ENCODE measurements around the gene NLGN2. TPM values are rescaled to one million over a fixed set of nuclear protein-coding genes. Genes with fewer than 3 reads are reported as not detected.
A peak's percentile ranks its signal among the peaks of the same experiment; 100 is the strongest.

Gene NLGN2
- total RNA-seq, 2 donors from 2014 or later, result 78.5 to 121 TPM

GRCh38 chr17:7468804-7469389 lies 61.3 kb downstream of the NLGN2 start:
- WGBS, 2 experiments (ENCODE audit: insufficient coverage in 1 of 2, insufficient read length in 1 of 2), result 87 to 91% methylated on average over 11 to 12 of the region's 12 CpGs
- H3K27ac ChIP-seq (ENCODE audit: low read depth, low read length), result no peak overlapping the region

More at GRCh38 chr17:7468804-7469389, 61.3 kb downstream of the NLGN2 start:
- Mint-ChIP-seq H3K27me3 (ENCODE audit: insufficient read depth) (no peaks in the 10 kb centered on the region), H3K4me1 (no peaks in the 10 kb centered on the region), H3K9me3 (no peaks in the 10 kb centered on the region), H3K27ac (peak overlapping the region; percentile 30), H3K36me3 (ENCODE audit: low read depth) (peaks cover 17% of the 10 kb centered on the region), H3K4me3 (no peak overlapping the region)
- Histone ChIP-seq H3K4me1 (ENCODE audit: control insufficient read depth, insufficient read depth, low read length) (no peaks in the 10 kb centered on the region), H3K9me3 (ENCODE audit: control insufficient read depth, low read length) (no peaks in the 10 kb centered on the region), H3K27me3 (ENCODE audit: control insufficient read depth, insufficient read depth, low read length, poor library complexity, severe bottlenecking) (no peaks in the 10 kb centered on the region), H3K36me3 (ENCODE audit: control insufficient read depth, insufficient read depth, low read length) (peaks cover 11% of the 10 kb centered on the region), H3K9ac (ENCODE audit: extremely low read depth, low read length, poor library complexity, severe bottlenecking) (no peak overlapping the region), H3K4me3 (ENCODE audit: low read length) (no peak overlapping the region)
- DNase-seq, result no peak
- TF ChIP-seq, protein P1, sequence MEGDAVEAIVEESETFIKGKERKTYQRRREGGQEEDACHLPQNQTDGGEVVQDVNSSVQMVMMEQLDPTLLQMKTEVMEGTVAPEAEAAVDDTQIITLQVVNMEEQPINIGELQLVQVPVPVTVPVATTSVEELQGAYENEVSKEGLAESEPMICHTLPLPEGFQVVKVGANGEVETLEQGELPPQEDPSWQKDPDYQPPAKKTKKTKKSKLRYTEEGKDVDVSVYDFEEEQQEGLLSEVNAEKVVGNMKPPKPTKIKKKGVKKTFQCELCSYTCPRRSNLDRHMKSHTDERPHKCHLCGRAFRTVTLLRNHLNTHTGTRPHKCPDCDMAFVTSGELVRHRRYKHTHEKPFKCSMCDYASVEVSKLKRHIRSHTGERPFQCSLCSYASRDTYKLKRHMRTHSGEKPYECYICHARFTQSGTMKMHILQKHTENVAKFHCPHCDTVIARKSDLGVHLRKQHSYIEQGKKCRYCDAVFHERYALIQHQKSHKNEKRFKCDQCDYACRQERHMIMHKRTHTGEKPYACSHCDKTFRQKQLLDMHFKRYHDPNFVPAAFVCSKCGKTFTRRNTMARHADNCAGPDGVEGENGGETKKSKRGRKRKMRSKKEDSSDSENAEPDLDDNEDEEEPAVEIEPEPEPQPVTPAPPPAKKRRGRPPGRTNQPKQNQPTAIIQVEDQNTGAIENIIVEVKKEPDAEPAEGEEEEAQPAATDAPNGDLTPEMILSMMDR (conservative IDR thresholded peaks at IDR 0.05), result no peak

Other genes starting within 250 kb of the NLGN2 start
- gene ASGR1, start 228.5 kb upstream of the NLGN2 start, total RNA-seq, result 10 to 100 TPM in 1 of 2 donors, 1 to 10 TPM in 1; 6.8 to 14.2 TPM
- gene DLG4, start 188.0 kb upstream of the NLGN2 start, total RNA-seq, result 10 to 100 TPM; 35.1 to 68.5 TPM
- 100 to 1,000 TPM; 337 to 459 TPM for gene ACADVL, start 187.9 kb upstream of the NLGN2 start, total RNA-seq
- gene DVL2, start 173.3 kb upstream of the NLGN2 start, total RNA-seq, result 100 to 1,000 TPM in 1 of 2 donors, 10 to 100 TPM in 1; 98.2 to 116 TPM
- 10 to 100 TPM; 67.3 to 71.6 TPM for gene PHF23, start 168.4 kb upstream of the NLGN2 start, total RNA-seq
- gene GABARAP, start 165.4 kb upstream of the NLGN2 start, total RNA-seq, result 100 to 1,000 TPM; 264 to 317 TPM
- 100 to 1,000 TPM; 123 to 125 TPM for gene CTDNEP1, start 156.1 kb upstream of the NLGN2 start, total RNA-seq
- gene ELP5, start 155.6 kb upstream of the NLGN2 start, total RNA-seq, result 10 to 100 TPM; 45.3 to 68.0 TPM
- gene CLDN7, start 145.4 kb upstream of the NLGN2 start, total RNA-seq, result 100 to 1,000 TPM; 142 to 149 TPM
- 1 to 10 TPM; 2.2 to 5.4 TPM for gene SLC2A4, start 126.1 kb upstream of the NLGN2 start, total RNA-seq
- gene YBX2, start 113.2 kb upstream of the NLGN2 start, total RNA-seq, result 10 to 100 TPM in 1 of 2 donors, 1 to 10 TPM in 1; 6.6 to 15.9 TPM
- 100 to 1,000 TPM; 488 to 556 TPM for gene EIF5A, start 100.2 kb upstream of the NLGN2 start, total RNA-seq
- gene GPS2, start 92.5 kb upstream of the NLGN2 start, total RNA-seq, result 10 to 100 TPM; 43.6 to 47.2 TPM
- 10 to 100 TPM; 51.3 to 52.7 TPM for gene NEURL4, start 78.5 kb upstream of the NLGN2 start, total RNA-seq
- 1 to 10 TPM; 4.5 to 8.4 TPM for gene ACAP1, start 71.3 kb upstream of the NLGN2 start, total RNA-seq
- gene KCTD11, start 55.7 kb upstream of the NLGN2 start, total RNA-seq, result 1 to 10 TPM; 7.1 to 8.4 TPM
- gene TMEM95, start 52.7 kb upstream of the NLGN2 start, total RNA-seq, result not detected
- 10 to 100 TPM; 11.0 to 11.7 TPM for gene TNK1, start 26.8 kb upstream of the NLGN2 start, total RNA-seq
- 10 to 100 TPM; 21.0 to 26.2 TPM for gene PLSCR3, start 13.3 kb upstream of the NLGN2 start, total RNA-seq
- gene TMEM256, start 3.7 kb upstream of the NLGN2 start, total RNA-seq, result 100 to 1,000 TPM; 133 to 175 TPM
- under 1 TPM; 0.46 to 0.49 TPM for gene SPEM1, start 12.5 kb downstream of the NLGN2 start, total RNA-seq
- not detected for gene SPEM2, start 17.8 kb downstream of the NLGN2 start, total RNA-seq
- gene SPEM3, start 21.0 kb downstream of the NLGN2 start, total RNA-seq, result not detected
- 1 to 10 TPM; 6.5 to 8.6 TPM for gene TMEM102, start 27.6 kb downstream of the NLGN2 start, total RNA-seq
- gene FGF11, start 31.7 kb downstream of the NLGN2 start, total RNA-seq, result 1 to 10 TPM; 4.0 to 8.8 TPM
- gene CHRNB1, start 37.2 kb downstream of the NLGN2 start, total RNA-seq, result 10 to 100 TPM in 1 of 2 donors, 1 to 10 TPM in 1; 8.7 to 11.6 TPM
- 10 to 100 TPM; 18.8 to 25.5 TPM for gene ZBTB4, start 71.8 kb downstream of the NLGN2 start, total RNA-seq
- under 1 TPM in 1 of 2 donors, not detected in 1; 0.33 TPM for gene SLC35G6, start 73.6 kb downstream of the NLGN2 start, total RNA-seq
- 100 to 1,000 TPM; 129 to 189 TPM for gene POLR2A, start 76.5 kb downstream of the NLGN2 start, total RNA-seq
- 1 to 10 TPM; 8.3 to 8.4 TPM for gene TNFSF12, start 141.2 kb downstream of the NLGN2 start, total RNA-seq
- gene TNFSF13, start 150.9 kb downstream of the NLGN2 start, total RNA-seq, result 1 to 10 TPM; 1.7 to 3.0 TPM
- 10 to 100 TPM; 71.5 to 82.3 TPM for gene SENP3, start 154.1 kb downstream of the NLGN2 start, total RNA-seq
- gene CD68, start 171.8 kb downstream of the NLGN2 start, total RNA-seq, result under 1 TPM in 1 of 2 donors, not detected in 1; 0.44 TPM
- gene MPDU1, start 176.0 kb downstream of the NLGN2 start, total RNA-seq, result 10 to 100 TPM; 47.4 to 56.6 TPM
- 1 to 10 TPM; 6.4 to 7.3 TPM for gene SOX15, start 182.2 kb downstream of the NLGN2 start, total RNA-seq
- 10 to 100 TPM; 52.1 to 53.9 TPM for gene FXR2, start 207.1 kb downstream of the NLGN2 start, total RNA-seq
- 100 to 1,000 TPM in 1 of 2 donors, 10 to 100 TPM in 1; 82.7 to 103 TPM for gene SAT2, start 220.0 kb downstream of the NLGN2 start, total RNA-seq
- 1 to 10 TPM in 1 of 2 donors, under 1 TPM in 1; 0.77 to 1.9 TPM for gene SHBG, start 222.3 kb downstream of the NLGN2 start, total RNA-seq
- gene ATP1B2, start 243.1 kb downstream of the NLGN2 start, total RNA-seq, result 1 to 10 TPM; 6.4 to 7.5 TPM